ENCODE results near the gene KDM4C. TPM values are rescaled to one million over a fixed set of nuclear protein-coding genes. Genes with fewer than 3 reads are reported as not detected.

Gene KDM4C
- polyA plus RNA-seq, 3 donors: 16.4 to 17.5 (median 16.7) TPM

DNA sequence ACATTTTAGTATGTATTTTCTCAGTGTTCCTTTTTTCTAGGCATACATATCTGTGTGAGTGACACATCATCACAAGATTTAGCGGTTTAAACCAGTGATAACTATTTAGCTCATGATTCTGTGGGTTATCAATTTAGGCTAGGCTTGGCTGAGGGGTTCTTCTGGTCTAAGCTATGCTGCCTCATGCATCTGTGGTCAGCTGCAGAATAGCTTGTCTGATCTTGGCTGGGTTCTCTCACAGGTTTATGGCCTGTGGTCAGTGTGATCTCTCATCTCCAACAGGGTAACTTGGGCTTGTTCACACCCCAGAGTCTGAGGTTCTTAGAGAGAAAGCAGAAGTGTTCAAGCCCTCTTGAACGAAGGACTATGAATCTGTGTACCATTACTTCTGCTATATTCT lies 363.3 kb downstream of the KDM4C start:
- DNase-seq (ENCODE audit: low read depth in 3 of 3, low spot score in 2 of 3): no peak

DNA sequence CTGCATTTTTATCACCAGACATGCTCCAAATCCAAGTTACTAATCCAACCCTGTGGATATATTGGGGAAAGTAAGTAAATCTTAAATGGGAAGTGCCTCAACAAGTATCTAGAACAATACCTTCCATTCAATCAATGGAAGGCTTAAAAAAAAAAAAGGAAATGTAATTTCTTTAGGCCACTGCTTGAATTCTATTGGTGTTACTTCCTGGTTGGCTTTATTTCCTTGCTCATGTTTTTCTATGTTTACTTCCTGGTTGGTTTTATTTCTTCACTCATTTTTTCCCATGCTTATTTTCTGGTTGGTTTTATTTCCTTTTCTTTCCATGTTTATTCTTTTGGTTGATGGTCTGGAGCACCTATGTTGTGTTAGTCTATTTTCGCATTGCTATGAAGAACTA lies 363.9 kb downstream of the KDM4C start:
- DNase-seq (ENCODE audit: low read depth in 3 of 3, low spot score in 2 of 3): no peak

GRCh38 chr9:7123743-7124142 lies 366.0 kb downstream of the KDM4C start:
- DNase-seq (ENCODE audit: low read depth in 3 of 3, low spot score in 2 of 3): no peak

- DNase-seq (ENCODE audit: low read depth in 3 of 3, low spot score in 2 of 3): no peak
These were observed 367.5 kb downstream of the KDM4C start for GRCh38 chr9:7125231-7125630.

- no peak for DNase-seq (ENCODE audit: low read depth in 3 of 3, low spot score in 2 of 3)
These were observed 371.6 kb downstream of the KDM4C start for GRCh38 chr9:7129391-7129790.

- DNase-seq (ENCODE audit: low read depth in 3 of 3, low spot score in 2 of 3): no peak
These were observed 372.6 kb downstream of the KDM4C start for GRCh38 chr9:7130266-7130820.

GRCh38 chr9:7132605-7133004 lies 374.8 kb downstream of the KDM4C start:
- DNase-seq (ENCODE audit: low read depth in 3 of 3, low spot score in 2 of 3): no peak

- no peak for DNase-seq (ENCODE audit: low read depth in 3 of 3, low spot score in 2 of 3)
These were observed 378.0 kb downstream of the KDM4C start for GRCh38 chr9:7135735-7136134.

DNA sequence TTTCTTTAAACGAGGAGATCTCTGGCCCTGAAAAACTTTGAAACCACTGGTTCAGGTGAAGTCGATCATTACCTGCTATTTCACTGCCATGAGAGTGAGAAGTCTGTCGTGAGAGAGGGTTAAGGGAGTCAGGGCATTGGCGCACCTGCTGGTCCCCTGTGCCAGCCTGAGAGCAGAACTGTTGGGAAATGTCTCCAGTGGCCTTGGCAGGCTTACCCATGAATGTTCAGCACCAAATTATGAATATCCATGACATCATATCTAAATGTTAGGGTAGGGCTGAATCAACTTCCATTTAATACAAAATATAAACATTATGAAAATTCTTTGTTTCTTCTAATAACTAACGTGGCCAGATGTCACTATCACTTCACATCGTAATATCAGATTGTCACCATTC lies 379.3 kb downstream of the KDM4C start:
- no peak for DNase-seq (ENCODE audit: low read depth in 3 of 3, low spot score in 2 of 3)

DNA sequence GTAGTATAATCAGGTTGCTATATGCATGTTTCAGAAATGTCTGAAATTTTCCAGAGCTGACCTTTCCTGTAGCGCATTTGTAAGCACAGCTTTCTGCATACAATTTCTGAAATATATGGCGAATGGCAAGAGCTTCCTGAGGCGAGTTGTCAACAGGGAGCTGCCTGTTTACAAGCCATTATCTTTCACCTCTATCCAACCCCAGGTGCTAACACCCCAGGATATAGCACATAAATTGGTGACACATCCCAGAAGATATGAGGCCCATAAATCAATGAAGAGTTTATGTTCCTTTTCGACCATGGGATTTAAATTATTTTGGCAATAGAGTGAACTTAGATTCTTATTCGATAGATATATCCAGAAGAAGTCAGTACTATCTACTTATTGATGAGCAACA lies 379.8 kb downstream of the KDM4C start:
- DNase-seq (ENCODE audit: low read depth in 3 of 3, low spot score in 2 of 3): no peak

- no peak for DNase-seq (ENCODE audit: low read depth in 3 of 3, low spot score in 2 of 3)
These were observed 382.1 kb downstream of the KDM4C start for GRCh38 chr9:7139886-7140285.

DNA sequence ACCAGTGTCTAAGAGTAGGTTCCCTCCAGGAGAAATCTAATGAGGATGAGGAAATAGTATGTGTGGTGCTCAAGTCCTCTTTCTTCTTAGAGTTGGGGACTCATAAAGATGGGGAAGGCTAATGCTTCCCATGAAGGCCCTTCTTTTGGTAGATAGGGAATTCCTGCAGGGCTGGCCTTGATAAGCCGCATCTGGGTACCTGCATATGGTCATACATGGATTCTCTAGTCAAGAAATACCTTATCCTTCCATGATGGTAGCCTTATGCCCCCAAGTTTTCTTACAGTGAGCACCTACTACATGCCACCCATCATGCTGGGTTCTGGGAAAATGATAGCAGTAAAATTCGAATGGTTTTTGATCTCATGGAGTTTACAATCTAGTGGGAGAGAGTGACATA lies 382.6 kb downstream of the KDM4C start:
- DNase-seq (ENCODE audit: low read depth in 3 of 3, low spot score in 2 of 3): no peak

GRCh38 chr9:7143645-7144200 lies 385.9 kb downstream of the KDM4C start:
- DNase-seq (ENCODE audit: low read depth in 3 of 3, low spot score in 2 of 3): no peak

- DNase-seq (ENCODE audit: low read depth in 3 of 3, low spot score in 2 of 3): no peak
These were observed 386.7 kb downstream of the KDM4C start for GRCh38 chr9:7144265-7145046.

DNA sequence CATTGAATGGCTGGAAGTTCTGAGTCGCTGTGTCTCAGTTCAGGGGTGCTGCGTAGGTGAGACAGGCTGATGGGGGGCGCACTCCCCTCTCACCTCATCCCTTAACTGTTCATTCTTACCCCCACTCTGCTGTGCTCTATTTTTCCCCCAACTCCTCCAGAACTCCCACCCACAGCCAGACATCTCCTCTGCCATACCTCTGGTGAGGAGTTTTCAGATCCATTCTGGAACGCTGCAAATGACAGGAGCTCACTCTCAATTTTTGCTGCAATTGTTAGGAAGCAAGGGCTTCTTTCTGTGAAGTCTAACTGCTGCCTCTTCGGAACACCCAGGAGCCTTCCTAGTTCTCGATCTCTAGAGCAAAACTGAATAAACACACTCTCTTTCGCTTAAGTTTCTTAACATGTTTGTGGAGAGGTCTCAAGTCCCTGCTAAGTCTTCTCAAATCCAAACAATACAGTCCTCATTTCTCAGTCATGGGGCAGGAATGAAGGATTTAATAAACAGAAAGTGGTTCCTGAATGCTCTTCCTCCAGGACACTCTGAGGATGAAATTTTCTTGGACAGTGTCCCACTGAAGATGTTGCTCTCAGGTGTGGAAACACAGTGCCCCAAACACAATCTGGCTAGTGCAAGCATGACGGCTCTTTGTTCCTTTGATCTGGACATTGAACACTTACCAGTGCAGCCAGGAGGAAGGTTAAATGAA lies 387.7 kb downstream of the KDM4C start:
- no peak for DNase-seq (ENCODE audit: low read depth in 3 of 3, low spot score in 2 of 3)

- no peak for DNase-seq (ENCODE audit: low read depth in 3 of 3, low spot score in 2 of 3)
These were observed 388.8 kb downstream of the KDM4C start for GRCh38 chr9:7146582-7146981.

GRCh38 chr9:7147121-7148090 lies 389.6 kb downstream of the KDM4C start:
- no peak for DNase-seq (ENCODE audit: low read depth in 3 of 3, low spot score in 2 of 3)

GRCh38 chr9:7148243-7148765 lies 390.5 kb downstream of the KDM4C start:
- DNase-seq (ENCODE audit: low read depth in 3 of 3, low spot score in 2 of 3): no peak

- no peak for DNase-seq (ENCODE audit: low read depth in 3 of 3, low spot score in 2 of 3)
These were observed 391.5 kb downstream of the KDM4C start for GRCh38 chr9:7149258-7149657.

GRCh38 chr9:7150153-7150890 lies 392.5 kb downstream of the KDM4C start:
- no peak for DNase-seq (ENCODE audit: low read depth in 3 of 3, low spot score in 2 of 3)

Measured in right renal cortex interstitium (tissue), 3 donors.